Ishikawa (cell line): ENCODE results near the gene EEF1AKMT3.

Experiments
- CEBPB ChIP-seq: IDR thresholded peaks from 2 replicates; pipeline ENCODE4 v1.6.1; 2012
- EP300 ChIP-seq: IDR thresholded peaks from 2 replicates; pipeline ENCODE4 v1.6.1; 2012; ENCODE audit warnings: borderline replicate concordance
- RAD21 ChIP-seq: IDR thresholded peaks from 2 replicates; pipeline ENCODE4 v1.6.1; 2012; ENCODE audit warnings: low read depth
- TAF1 ChIP-seq: IDR thresholded peaks from 2 replicates; pipeline ENCODE4 v1.6.1; 2012; ENCODE audit warnings: low read depth, mild to moderate bottlenecking
- YY1 ChIP-seq: IDR thresholded peaks from 2 replicates; pipeline ENCODE4 v1.6.1; 2012; ENCODE audit warnings: low read depth
- TF ChIP-seq, protein P1 (sequence below): IDR thresholded peaks from 2 replicates; pipeline ENCODE4 v1.6.1; 2012
- TF ChIP-seq, protein P2 (sequence below): IDR thresholded peaks from 2 replicates; pipeline ENCODE4 v1.6.1; 2012; ENCODE audit warnings: low read depth, mild to moderate bottlenecking

DNA sequence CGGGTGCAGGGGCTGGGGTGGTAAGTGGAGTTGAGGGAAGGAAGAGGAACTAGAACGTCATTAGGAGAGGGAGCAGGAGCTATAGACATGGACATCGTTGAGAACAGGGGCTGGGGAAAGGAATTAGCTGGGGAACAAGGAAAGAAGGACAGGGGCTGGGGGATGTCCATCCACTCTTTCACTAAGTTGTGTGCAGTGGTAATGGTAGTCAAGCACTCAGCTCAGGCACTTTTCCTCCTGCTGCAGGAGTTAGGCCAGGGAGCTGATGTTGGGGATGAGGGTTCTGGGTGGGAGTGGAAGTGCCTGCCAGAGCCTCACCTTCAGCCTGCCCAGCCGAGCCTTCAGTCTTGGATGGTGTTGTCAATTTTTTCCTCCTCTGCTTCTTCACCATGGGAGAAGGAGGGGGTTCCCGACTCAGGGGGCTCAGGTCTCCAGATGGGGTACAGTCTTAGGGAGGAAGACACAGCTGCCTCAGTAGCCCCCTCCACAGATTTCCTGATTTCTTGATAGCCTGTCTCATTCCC is 43.0 kb upstream of the EEF1AKMT3 start:
- TF ChIP-seq TAF1 (no peak), EP300 (no peak), CEBPB (no peak), RAD21 (no peak), YY1 (no peak)
- TF ChIP-seq, protein P1, sequence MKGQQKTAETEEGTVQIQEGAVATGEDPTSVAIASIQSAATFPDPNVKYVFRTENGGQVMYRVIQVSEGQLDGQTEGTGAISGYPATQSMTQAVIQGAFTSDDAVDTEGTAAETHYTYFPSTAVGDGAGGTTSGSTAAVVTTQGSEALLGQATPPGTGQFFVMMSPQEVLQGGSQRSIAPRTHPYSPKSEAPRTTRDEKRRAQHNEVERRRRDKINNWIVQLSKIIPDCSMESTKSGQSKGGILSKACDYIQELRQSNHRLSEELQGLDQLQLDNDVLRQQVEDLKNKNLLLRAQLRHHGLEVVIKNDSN, result no peak
- TF ChIP-seq, protein P2, sequence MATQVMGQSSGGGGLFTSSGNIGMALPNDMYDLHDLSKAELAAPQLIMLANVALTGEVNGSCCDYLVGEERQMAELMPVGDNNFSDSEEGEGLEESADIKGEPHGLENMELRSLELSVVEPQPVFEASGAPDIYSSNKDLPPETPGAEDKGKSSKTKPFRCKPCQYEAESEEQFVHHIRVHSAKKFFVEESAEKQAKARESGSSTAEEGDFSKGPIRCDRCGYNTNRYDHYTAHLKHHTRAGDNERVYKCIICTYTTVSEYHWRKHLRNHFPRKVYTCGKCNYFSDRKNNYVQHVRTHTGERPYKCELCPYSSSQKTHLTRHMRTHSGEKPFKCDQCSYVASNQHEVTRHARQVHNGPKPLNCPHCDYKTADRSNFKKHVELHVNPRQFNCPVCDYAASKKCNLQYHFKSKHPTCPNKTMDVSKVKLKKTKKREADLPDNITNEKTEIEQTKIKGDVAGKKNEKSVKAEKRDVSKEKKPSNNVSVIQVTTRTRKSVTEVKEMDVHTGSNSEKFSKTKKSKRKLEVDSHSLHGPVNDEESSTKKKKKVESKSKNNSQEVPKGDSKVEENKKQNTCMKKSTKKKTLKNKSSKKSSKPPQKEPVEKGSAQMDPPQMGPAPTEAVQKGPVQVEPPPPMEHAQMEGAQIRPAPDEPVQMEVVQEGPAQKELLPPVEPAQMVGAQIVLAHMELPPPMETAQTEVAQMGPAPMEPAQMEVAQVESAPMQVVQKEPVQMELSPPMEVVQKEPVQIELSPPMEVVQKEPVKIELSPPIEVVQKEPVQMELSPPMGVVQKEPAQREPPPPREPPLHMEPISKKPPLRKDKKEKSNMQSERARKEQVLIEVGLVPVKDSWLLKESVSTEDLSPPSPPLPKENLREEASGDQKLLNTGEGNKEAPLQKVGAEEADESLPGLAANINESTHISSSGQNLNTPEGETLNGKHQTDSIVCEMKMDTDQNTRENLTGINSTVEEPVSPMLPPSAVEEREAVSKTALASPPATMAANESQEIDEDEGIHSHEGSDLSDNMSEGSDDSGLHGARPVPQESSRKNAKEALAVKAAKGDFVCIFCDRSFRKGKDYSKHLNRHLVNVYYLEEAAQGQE, result no peak
